ENCODE data around the gene TASOR.

The TASOR gene

DNA sequence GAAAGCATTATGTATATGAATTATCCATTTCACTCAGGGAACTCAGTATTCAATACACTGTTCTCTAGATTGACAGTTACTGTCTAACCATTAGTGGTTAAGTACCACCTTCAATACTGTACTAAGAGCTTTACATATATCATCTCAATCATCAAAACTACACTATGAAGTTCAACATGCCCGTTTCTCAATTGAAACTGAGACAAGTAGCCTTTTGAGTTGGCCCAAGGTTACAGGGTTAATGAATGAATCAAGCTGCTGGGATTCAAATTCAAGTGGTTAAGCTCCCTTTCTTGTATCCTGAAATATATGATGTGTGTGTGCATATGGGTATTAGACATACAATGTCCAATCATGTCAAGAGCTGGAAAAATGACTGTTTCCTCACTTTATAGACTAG, 5.8 kb downstream of the TASOR start:
- TF ChIP-seq, protein P1, sequence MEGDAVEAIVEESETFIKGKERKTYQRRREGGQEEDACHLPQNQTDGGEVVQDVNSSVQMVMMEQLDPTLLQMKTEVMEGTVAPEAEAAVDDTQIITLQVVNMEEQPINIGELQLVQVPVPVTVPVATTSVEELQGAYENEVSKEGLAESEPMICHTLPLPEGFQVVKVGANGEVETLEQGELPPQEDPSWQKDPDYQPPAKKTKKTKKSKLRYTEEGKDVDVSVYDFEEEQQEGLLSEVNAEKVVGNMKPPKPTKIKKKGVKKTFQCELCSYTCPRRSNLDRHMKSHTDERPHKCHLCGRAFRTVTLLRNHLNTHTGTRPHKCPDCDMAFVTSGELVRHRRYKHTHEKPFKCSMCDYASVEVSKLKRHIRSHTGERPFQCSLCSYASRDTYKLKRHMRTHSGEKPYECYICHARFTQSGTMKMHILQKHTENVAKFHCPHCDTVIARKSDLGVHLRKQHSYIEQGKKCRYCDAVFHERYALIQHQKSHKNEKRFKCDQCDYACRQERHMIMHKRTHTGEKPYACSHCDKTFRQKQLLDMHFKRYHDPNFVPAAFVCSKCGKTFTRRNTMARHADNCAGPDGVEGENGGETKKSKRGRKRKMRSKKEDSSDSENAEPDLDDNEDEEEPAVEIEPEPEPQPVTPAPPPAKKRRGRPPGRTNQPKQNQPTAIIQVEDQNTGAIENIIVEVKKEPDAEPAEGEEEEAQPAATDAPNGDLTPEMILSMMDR (IDR thresholded peaks at IDR 0.05; ENCODE audit: low read depth, low read length): no peak

DNA sequence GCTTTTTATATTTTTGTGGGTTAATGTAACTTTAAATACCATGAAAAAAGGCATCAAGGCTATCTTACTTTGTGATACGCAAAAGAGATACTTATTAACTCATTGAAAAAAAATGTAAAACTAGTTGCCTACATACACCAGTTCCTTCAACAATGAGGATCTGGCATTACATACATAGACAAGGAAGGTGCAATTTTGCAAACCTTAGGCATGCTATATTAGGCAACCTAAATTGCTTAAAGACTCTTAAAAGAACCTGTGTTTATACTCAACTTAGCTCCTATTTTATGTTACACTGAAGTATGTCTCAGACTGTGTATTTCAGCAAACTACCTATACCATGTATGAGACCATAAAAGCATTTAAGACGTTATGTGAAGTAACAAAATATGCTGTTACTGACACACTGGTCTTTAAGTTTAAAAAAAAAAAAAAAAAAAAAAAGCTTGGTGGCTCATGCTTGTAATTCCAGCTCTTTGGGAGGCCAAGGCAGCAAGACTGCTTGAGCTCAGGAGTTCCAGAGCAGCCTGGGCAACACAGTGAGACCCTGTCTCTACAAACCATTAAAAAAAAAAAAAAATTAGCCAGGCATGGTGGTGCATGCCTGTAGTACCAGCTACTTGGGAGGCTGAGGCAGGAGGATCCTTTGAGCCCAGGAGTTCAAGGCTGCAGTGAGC, 9.1 kb downstream of the TASOR start:
- TF ChIP-seq, protein P1 (IDR thresholded peaks at IDR 0.05; ENCODE audit: low read depth, low read length): no peak
- no peak overlapping the region for H3K4me3 ChIP-seq (ENCODE audit: low read depth, low read length)

More for the DNA sequence above, 5.8 kb downstream of the TASOR start:
- no peak overlapping the region for H3K4me3 ChIP-seq (ENCODE audit: low read depth, low read length)

DNA sequence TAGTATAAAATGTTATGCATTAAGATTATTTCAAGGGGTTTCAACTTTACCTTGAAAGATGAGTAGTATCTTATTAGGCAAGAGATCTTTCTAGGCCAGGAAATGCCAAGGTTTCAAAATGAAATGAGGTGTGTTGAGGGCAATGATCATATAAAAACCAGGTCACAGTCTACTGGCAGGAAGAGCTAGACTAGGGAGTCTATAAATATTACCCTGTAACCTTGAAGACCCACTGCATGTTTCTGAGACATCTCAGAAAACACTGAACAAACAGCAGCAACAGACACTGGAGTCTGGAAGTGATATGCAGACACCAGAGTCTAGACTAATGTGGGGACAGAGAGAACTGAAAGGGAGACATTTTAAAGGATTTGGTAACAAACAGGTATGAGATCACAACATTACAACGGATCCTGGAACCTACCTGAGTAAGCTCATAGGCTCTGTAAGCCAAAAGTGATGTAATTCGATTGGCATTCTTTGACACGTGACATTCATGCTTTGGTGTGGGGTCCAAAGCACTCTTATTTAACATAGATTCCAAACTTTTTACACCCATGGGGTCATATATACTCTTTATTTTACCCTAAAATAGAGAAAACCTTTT, 15.0 kb downstream of the TASOR start:
- no peak overlapping the region for H3K4me3 ChIP-seq (ENCODE audit: low read depth, low read length)
- TF ChIP-seq, protein P1 (IDR thresholded peaks at IDR 0.05; ENCODE audit: low read depth, low read length): no peak

DNA sequence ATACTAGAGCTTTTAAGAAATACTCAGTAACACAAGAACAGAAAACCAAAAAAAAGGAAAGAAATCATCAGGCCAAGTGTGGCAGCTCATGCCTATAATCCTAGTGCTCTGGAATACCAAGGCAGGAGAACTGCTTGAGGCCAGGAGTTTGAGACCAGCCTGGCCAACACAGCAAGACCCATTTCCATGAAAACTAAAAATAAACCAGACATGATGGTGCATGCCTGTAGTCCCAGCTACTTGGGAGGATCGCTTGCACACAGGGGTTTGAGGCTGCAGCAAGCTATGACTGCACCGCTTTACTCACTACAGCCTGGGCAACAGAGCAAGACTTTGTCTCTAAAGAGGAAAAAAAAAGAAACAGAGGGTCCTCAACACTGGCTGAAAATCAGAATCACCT, 18.2 kb downstream of the TASOR start:
- no peak overlapping the region for H3K4me3 ChIP-seq (ENCODE audit: low read depth, low read length)
- TF ChIP-seq, protein P1 (IDR thresholded peaks at IDR 0.05; ENCODE audit: low read depth, low read length): no peak

DNA sequence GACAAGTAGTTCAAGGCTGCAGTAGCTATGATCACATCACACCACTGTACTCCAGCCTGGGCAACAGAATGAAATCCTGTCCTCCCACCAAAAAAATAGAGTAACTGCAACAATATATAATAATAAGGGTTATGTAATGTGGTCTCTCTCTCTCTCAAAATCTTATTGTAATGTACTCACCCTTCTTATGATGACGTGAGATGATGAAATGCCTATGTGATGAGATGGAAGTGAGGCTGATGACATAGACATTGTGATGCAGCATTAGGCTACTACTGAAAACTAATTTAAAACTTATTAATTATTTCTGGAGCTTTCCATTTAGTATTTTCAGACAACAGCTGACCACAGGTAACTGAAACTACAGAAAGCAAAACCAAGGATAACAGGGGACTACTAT, 27.4 kb downstream of the TASOR start:
- H3K4me3 ChIP-seq (ENCODE audit: low read depth, low read length): no peak overlapping the region
- TF ChIP-seq, protein P1 (IDR thresholded peaks at IDR 0.05; ENCODE audit: low read depth, low read length): no peak

DNA sequence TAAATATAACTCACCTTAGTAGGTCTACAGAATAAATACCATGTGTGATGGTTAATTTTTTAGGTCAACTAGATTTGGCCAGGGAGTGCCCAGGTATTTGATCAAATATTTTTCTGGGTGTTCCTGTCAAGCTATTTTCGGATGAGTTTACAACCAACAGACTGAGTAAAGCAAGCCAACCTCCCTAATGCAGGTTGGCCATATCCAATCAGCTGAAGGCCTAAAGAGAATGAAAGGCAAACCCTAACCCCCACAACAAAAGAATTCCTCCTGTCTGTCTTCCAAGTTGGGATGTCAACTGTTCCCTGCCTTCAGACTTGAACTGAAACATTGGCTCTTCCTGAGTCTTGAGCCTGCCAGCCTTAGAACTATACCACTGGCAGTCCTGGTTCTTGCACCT, 28.6 kb downstream of the TASOR start:
- H3K4me3 ChIP-seq (ENCODE audit: low read depth, low read length): no peak overlapping the region
- TF ChIP-seq, protein P1 (IDR thresholded peaks at IDR 0.05; ENCODE audit: low read depth, low read length): no peak

DNA sequence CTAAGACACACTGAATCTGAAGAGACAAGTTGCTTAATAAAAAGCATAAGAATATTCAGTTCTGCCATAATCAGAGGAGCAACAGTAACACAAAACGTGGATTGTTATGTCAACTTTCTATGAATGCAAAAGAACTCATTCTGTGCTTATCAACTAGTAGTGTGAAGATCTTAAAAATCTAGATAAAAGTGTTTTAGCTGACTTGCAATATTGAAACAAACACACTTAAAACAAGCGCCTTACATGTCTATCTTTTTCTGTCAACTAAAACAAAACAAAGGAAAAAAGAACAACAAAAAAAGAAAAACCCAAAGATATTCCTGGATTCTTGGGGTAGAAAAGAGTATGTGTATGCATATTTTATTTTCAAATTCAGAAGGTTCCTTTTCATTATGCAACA, 37.7 kb downstream of the TASOR start:
- TF ChIP-seq, protein P1 (IDR thresholded peaks at IDR 0.05; ENCODE audit: low read depth, low read length): no peak
- H3K4me3 ChIP-seq (ENCODE audit: low read depth, low read length): no peak overlapping the region

All from WI38 (cell line).